H1 (cell line): ENCODE measurements around the gene MAP2K5.

Experiments used
- CEBPB ChIP-seq: IDR thresholded peaks from 2 replicates; pipeline ENCODE4 v1.6.1; 2012; ENCODE audit warnings: low read depth, low read length
- EP300 ChIP-seq, 2 experiments: IDR thresholded peaks; 1 replicate in 1 of 2; 2 replicates in 1 of 2; pipeline ENCODE4 v1.6.1; 2011 to 2012; ENCODE audit warnings: low read depth in 2 of 2, low read length in 2 of 2, mild to moderate bottlenecking in 2 of 2, borderline replicate concordance in 1 of 2, inconsistent platforms in 1 of 2, moderate library complexity in 1 of 2
- NRF1 ChIP-seq: IDR thresholded peaks from 2 replicates; pipeline ENCODE4 v1.6.1; 2011; ENCODE audit warnings: mild to moderate bottlenecking, low read depth, low read length, improper control_type of control experiment
- POLR2A ChIP-seq, 2 experiments: IDR thresholded peaks; 1 replicate in 1 of 2; 2 replicates in 1 of 2; pipeline ENCODE4 v1.6.1; 2011; ENCODE audit warnings: low read depth in 2 of 2, low read length in 2 of 2, mild to moderate bottlenecking in 2 of 2; ENCODE audit errors: control extremely low read depth in 1 of 2
- POLR2AphosphoS5 ChIP-seq: IDR thresholded peaks from 2 replicates; pipeline ENCODE4 v1.6.1; 2011; ENCODE audit warnings: low read depth, low read length
- RAD21 ChIP-seq, 2 experiments: IDR thresholded peaks in 1 of 2; conservative IDR thresholded peaks in 1 of 2; 2 replicates each; pipeline ENCODE4 v1.6.1; 2011; ENCODE audit warnings: low read depth in 2 of 2, low read length in 2 of 2, improper control_type of control experiment in 1 of 2, inconsistent platforms in 1 of 2, mild to moderate bottlenecking in 1 of 2, moderate library complexity in 1 of 2
- RNF2 ChIP-seq: fragments of 200-900, 300-1000 bp; sonication (generic); IDR thresholded peaks from 2 replicates; pipeline ENCODE4 v1.7.1; 2016; ENCODE audit warnings: borderline replicate concordance, low read depth, mild to moderate bottlenecking, antibody characterized with exemption, low read length; ENCODE audit not compliant: poor library complexity, severe bottlenecking; ENCODE audit errors: missing control alignments
- SP2 ChIP-seq: IDR thresholded peaks from 2 replicates; pipeline ENCODE4 v1.6.1; 2012; ENCODE audit warnings: mild to moderate bottlenecking, low read length, inconsistent platforms
- SUZ12 ChIP-seq: fragments of 200-600 bp; sonication (generic); IDR thresholded peaks from 2 replicates; pipeline ENCODE4 v1.6.1; 2012; ENCODE audit warnings: mild to moderate bottlenecking, inconsistent platforms, low read length, moderate library complexity, mixed read lengths
- TAF1 ChIP-seq: IDR thresholded peaks from 2 replicates; pipeline ENCODE4 v1.6.1; 2011; ENCODE audit warnings: mild to moderate bottlenecking, low read depth, low read length
- YY1 ChIP-seq: IDR thresholded peaks from 2 replicates; pipeline ENCODE4 v1.6.1; 2011; ENCODE audit warnings: low read depth, mild to moderate bottlenecking, low read length
- TF ChIP-seq, protein P1 (sequence below): IDR thresholded peaks from 2 replicates; pipeline ENCODE4 v1.6.1; 2012; ENCODE audit warnings: inconsistent platforms
- TF ChIP-seq, protein P2 (sequence below), 3 experiments: IDR thresholded peaks; 1 replicate in 2 of 3; 2 replicates in 1 of 3; pipeline versions ENCODE4 v1.5.1 to v1.6.1; 2011; ENCODE audit warnings: low read length in 3 of 3, mild to moderate bottlenecking in 3 of 3, inconsistent platforms in 2 of 3, low read depth in 1 of 3, moderate library complexity in 1 of 3; ENCODE audit not compliant: insufficient read depth in 1 of 3; ENCODE audit errors: control extremely low read depth in 1 of 3

DNA sequence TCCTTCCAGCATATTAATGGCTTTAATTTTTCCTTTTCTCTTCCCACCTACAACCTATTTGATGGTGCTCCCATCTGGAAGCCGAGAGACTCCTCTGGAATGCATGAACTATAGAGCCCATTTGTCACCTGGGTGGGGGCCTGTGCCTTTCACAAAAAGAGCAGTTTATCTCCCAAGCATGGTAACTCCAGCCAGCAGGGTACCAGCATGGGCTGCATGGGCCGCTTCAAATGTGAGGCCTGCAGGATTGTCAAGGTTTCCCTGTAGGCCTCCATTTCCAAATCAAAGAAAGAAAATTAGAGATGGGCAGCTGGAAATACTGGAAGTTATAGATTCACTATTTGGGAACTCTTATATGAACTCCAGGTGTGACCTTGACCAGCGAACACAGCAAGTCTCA is 232.1 kb downstream of the MAP2K5 start:
- TF ChIP-seq, protein P1, sequence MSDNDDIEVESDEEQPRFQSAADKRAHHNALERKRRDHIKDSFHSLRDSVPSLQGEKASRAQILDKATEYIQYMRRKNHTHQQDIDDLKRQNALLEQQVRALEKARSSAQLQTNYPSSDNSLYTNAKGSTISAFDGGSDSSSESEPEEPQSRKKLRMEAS, result no peak
- TF ChIP-seq NRF1 (no peak), SP2 (no peak), POLR2A (IDR thresholded peaks at IDR 0.05; ENCODE audit: control extremely low read depth in 1 of 2, low read depth in 2 of 2, low read length in 2 of 2) (no peak), SUZ12 (no peak), RAD21 (IDR thresholded peaks at IDR 0.05 in 1 of 2, conservative IDR thresholded peaks at IDR 0.05 in 1 of 2; ENCODE audit: low read depth in 2 of 2, low read length in 2 of 2) (no peak), YY1 (no peak), RNF2 (no peak), CEBPB (no peak), POLR2AphosphoS5 (no peak), TAF1 (no peak), EP300 (IDR thresholded peaks at IDR 0.05; ENCODE audit: borderline replicate concordance in 1 of 2, low read depth in 2 of 2, low read length in 2 of 2) (no peak)
- TF ChIP-seq, protein P2, sequence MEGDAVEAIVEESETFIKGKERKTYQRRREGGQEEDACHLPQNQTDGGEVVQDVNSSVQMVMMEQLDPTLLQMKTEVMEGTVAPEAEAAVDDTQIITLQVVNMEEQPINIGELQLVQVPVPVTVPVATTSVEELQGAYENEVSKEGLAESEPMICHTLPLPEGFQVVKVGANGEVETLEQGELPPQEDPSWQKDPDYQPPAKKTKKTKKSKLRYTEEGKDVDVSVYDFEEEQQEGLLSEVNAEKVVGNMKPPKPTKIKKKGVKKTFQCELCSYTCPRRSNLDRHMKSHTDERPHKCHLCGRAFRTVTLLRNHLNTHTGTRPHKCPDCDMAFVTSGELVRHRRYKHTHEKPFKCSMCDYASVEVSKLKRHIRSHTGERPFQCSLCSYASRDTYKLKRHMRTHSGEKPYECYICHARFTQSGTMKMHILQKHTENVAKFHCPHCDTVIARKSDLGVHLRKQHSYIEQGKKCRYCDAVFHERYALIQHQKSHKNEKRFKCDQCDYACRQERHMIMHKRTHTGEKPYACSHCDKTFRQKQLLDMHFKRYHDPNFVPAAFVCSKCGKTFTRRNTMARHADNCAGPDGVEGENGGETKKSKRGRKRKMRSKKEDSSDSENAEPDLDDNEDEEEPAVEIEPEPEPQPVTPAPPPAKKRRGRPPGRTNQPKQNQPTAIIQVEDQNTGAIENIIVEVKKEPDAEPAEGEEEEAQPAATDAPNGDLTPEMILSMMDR (IDR thresholded peaks at IDR 0.05; ENCODE audit: control extremely low read depth in 1 of 3, insufficient read depth in 1 of 3, low read depth in 1 of 3, low read length in 3 of 3), result no peak
